ENCODE measurements around the gene RCOR1. TPM values are rescaled to one million over a fixed set of nuclear protein-coding genes. Genes with fewer than 3 reads are reported as not detected.

The RCOR1 gene
- polyA plus RNA-seq, 2 of the 4 experiments (the other 2 are of a cell fraction): 17.7 to 24.7 TPM

DNA sequence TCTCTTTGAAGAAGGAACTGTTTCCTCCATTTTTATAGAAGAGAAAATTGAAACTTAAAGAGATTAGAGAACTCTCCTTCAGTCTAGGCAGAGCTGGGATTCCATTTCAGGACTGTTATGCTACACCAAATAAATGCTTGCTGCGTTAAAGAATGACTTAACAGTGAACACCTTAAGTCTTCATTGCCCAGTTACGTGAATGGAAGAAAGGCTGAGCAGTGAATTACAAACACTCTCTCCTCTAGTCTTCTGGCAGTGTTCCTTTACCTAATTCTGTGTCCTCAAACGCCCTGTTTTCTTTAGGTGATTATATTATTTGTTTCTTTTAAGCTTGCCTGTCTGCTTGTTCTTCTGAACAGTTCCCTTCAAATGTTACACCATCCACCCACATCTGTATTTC is 59.7 kb downstream of the RCOR1 start:
- no peak for ATAC-seq
- no peak overlapping the region for H3K4me3 ChIP-seq
- DNase-seq (ENCODE audit: low read depth in 1 of 2, low spot score in 1 of 2): no peak
- H3K4me1 ChIP-seq: peaks cover 35% of the 10 kb centered on the region
- no peak for FAIRE-seq
- no peaks in the 10 kb centered on the region for H3K9me3 ChIP-seq
- peak overlapping the region in 1 of 2 experiments; percentile 36; a peak in 1 of 6 replicates for H3K27ac ChIP-seq
- WGBS (ENCODE audit: missing lambda C conversion rate): 39% methylated on average over 3 of the region's 3 CpGs
- ChIA-PET CTCF (interaction anchor here (0.6 to 3.2 kb wide), 5 partner anchors 31 to 534 kb away, joined by 3 to 20 read pairs (median 5); no protein-coding TSS in a partner anchor), POLR2A (no interaction called here)
- H3K4me2 ChIP-seq: peak overlapping the region; percentile 53
- TF ChIP-seq TP53 (CRISPR knock-in tag; IDR thresholded peaks at IDR 0.05) (no peak), JUN (IDR thresholded peaks at IDR 0.05) (no peak), RNF2 (IDR thresholded peaks at IDR 0.05; ENCODE audit: borderline replicate concordance, low read depth) (no peak), MAZ (IDR thresholded peaks at IDR 0.05; ENCODE audit: borderline replicate concordance, low read depth, low read length) (no peak), HOXA7 (CRISPR knock-in tag; IDR thresholded peaks at IDR 0.05) (no peak), SREBF2 (IDR thresholded peaks at IDR 0.05) (no peak), HOXB5 (CRISPR knock-in tag; IDR thresholded peaks at IDR 0.05) (no peak), ZFP36 (IDR thresholded peaks at IDR 0.05; ENCODE audit: borderline replicate concordance, partially characterized antibody) (no peak), ZC3H11A (IDR thresholded peaks at IDR 0.05) (no peak), KDM5A (IDR thresholded peaks at IDR 0.05) (no peak), RARB (CRISPR knock-in tag; IDR thresholded peaks at IDR 0.05) (no peak), MAFK (IDR thresholded peaks at IDR 0.05; ENCODE audit: partially characterized antibody) (no peak)
- TF ChIP-seq, protein P1, sequence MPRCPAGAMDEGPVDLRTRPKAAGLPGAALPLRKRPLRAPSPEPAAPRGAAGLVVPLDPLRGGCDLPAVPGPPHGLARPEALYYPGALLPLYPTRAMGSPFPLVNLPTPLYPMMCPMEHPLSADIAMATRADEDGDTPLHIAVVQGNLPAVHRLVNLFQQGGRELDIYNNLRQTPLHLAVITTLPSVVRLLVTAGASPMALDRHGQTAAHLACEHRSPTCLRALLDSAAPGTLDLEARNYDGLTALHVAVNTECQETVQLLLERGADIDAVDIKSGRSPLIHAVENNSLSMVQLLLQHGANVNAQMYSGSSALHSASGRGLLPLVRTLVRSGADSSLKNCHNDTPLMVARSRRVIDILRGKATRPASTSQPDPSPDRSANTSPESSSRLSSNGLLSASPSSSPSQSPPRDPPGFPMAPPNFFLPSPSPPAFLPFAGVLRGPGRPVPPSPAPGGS (IDR thresholded peaks at IDR 0.05): no peak
- TF ChIP-seq, protein P2, sequence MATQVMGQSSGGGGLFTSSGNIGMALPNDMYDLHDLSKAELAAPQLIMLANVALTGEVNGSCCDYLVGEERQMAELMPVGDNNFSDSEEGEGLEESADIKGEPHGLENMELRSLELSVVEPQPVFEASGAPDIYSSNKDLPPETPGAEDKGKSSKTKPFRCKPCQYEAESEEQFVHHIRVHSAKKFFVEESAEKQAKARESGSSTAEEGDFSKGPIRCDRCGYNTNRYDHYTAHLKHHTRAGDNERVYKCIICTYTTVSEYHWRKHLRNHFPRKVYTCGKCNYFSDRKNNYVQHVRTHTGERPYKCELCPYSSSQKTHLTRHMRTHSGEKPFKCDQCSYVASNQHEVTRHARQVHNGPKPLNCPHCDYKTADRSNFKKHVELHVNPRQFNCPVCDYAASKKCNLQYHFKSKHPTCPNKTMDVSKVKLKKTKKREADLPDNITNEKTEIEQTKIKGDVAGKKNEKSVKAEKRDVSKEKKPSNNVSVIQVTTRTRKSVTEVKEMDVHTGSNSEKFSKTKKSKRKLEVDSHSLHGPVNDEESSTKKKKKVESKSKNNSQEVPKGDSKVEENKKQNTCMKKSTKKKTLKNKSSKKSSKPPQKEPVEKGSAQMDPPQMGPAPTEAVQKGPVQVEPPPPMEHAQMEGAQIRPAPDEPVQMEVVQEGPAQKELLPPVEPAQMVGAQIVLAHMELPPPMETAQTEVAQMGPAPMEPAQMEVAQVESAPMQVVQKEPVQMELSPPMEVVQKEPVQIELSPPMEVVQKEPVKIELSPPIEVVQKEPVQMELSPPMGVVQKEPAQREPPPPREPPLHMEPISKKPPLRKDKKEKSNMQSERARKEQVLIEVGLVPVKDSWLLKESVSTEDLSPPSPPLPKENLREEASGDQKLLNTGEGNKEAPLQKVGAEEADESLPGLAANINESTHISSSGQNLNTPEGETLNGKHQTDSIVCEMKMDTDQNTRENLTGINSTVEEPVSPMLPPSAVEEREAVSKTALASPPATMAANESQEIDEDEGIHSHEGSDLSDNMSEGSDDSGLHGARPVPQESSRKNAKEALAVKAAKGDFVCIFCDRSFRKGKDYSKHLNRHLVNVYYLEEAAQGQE (IDR thresholded peaks at IDR 0.05): no peak
- TF ChIP-seq, protein P3, sequence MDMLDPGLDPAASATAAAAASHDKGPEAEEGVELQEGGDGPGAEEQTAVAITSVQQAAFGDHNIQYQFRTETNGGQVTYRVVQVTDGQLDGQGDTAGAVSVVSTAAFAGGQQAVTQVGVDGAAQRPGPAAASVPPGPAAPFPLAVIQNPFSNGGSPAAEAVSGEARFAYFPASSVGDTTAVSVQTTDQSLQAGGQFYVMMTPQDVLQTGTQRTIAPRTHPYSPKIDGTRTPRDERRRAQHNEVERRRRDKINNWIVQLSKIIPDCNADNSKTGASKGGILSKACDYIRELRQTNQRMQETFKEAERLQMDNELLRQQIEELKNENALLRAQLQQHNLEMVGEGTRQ (IDR thresholded peaks at IDR 0.05): no peak
- TF ChIP-seq, protein P4, sequence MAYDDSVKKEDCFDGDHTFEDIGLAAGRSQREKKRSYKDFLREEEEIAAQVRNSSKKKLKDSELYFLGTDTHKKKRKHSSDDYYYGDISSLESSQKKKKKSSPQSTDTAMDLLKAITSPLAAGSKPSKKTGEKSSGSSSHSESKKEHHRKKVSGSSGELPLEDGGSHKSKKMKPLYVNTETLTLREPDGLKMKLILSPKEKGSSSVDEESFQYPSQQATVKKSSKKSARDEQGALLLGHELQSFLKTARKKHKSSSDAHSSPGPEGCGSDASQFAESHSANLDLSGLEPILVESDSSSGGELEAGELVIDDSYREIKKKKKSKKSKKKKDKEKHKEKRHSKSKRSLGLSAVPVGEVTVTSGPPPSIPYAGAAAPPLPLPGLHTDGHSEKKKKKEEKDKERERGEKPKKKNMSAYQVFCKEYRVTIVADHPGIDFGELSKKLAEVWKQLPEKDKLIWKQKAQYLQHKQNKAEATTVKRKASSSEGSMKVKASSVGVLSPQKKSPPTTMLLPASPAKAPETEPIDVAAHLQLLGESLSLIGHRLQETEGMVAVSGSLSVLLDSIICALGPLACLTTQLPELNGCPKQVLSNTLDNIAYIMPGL (CRISPR knock-in tag; IDR thresholded peaks at IDR 0.05; ENCODE audit: borderline replicate concordance): no peak
- TF ChIP-seq, protein P5, sequence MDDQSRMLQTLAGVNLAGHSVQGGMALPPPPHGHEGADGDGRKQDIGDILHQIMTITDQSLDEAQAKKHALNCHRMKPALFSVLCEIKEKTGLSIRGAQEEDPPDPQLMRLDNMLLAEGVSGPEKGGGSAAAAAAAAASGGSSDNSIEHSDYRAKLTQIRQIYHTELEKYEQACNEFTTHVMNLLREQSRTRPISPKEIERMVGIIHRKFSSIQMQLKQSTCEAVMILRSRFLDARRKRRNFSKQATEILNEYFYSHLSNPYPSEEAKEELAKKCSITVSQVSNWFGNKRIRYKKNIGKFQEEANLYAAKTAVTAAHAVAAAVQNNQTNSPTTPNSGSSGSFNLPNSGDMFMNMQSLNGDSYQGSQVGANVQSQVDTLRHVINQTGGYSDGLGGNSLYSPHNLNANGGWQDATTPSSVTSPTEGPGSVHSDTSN (IDR thresholded peaks at IDR 0.05): no peak

DNA sequence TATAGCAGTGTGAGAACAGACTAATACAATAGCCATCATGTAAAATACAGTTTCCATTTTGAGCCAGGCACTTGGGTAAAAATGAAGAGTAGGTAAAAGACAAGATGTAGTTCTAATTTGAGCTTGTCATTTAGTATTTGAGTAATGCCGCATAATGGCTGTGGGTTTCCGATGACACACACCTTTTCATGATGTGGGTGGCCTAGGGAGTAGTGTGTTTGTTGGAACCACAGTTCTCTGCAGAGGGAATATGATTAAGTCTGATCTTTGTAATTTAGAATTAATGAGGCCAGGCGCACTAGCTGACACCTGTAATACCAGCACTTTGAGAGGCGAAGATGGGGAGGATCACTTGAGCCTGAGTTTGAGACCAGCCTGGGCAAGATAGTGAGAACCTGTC is 61.8 kb downstream of the RCOR1 start:
- CTCF ChIA-PET: interaction anchor here (0.7 to 3.2 kb wide), 6 partner anchors 9 to 217 kb away, joined by 3 to 20 read pairs (median 4); no protein-coding TSS in a partner anchor
- 89% methylated on average over 4 of the region's 4 CpGs for WGBS (ENCODE audit: missing lambda C conversion rate)
- no peak for ATAC-seq
- TF ChIP-seq RFX5 (IDR thresholded peaks at IDR 0.05) (no peak), FOXS1 (CRISPR knock-in tag; IDR thresholded peaks at IDR 0.05) (no peak), SREBF2 (IDR thresholded peaks at IDR 0.05) (no peak), FOSL2 (IDR thresholded peaks at IDR 0.05) (no peak), FOSL2 (CRISPR knock-in tag; IDR thresholded peaks at IDR 0.05) (no peak), POLR2A (IDR thresholded peaks at IDR 0.05; ENCODE audit: low read length) (no peak), TP53 (CRISPR knock-in tag; IDR thresholded peaks at IDR 0.05) (no peak), HOXA7 (CRISPR knock-in tag; IDR thresholded peaks at IDR 0.05) (no peak), RCOR1 (IDR thresholded peaks at IDR 0.05; ENCODE audit: low read depth, low read length) (no peak), HOXB13 (CRISPR knock-in tag; IDR thresholded peaks at IDR 0.05; ENCODE audit: low read depth) (no peak)
- TF ChIP-seq, protein P6, sequence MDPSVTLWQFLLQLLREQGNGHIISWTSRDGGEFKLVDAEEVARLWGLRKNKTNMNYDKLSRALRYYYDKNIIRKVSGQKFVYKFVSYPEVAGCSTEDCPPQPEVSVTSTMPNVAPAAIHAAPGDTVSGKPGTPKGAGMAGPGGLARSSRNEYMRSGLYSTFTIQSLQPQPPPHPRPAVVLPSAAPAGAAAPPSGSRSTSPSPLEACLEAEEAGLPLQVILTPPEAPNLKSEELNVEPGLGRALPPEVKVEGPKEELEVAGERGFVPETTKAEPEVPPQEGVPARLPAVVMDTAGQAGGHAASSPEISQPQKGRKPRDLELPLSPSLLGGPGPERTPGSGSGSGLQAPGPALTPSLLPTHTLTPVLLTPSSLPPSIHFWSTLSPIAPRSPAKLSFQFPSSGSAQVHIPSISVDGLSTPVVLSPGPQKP (IDR thresholded peaks at IDR 0.05; ENCODE audit: low read depth, low read length): no peak
- TF ChIP-seq, protein P7, sequence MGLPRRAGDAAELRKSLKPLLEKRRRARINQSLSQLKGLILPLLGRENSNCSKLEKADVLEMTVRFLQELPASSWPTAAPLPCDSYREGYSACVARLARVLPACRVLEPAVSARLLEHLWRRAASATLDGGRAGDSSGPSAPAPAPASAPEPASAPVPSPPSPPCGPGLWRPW (IDR thresholded peaks at IDR 0.05): no peak
- TF ChIP-seq, protein P4 (CRISPR knock-in tag; IDR thresholded peaks at IDR 0.05; ENCODE audit: borderline replicate concordance): no peak

More for the DNA sequence above, 61.8 kb downstream of the RCOR1 start:
- Histone ChIP-seq H3K4me3 (no peak overlapping the region), H3K4me2 (peak overlapping the region; percentile 56), H3K27ac (peak overlapping the region; percentile 52 to 75; a peak in 5 of 6 replicates), H3K4me1 (peaks cover 42% of the 10 kb centered on the region), H3K9me3 (no peaks in the 10 kb centered on the region)
- POLR2A ChIA-PET: no interaction called here
- DNase-seq (ENCODE audit: low read depth in 1 of 2, low spot score in 1 of 2): no peak
- FAIRE-seq: no peak

Data from A549 (cell line).